Fibroblast of the aortic adventitia (primary cell): ENCODE data around the gene SOCS7. TPM values are rescaled to one million over a fixed set of nuclear protein-coding genes. Genes with fewer than 3 reads are reported as not detected.
A peak's percentile ranks its signal among the peaks of the same experiment; 100 is the strongest.

Experiments used
- DNase-seq: peaks from one replicate; pipeline ENCODE4 v3.0.0-alpha.2; 2010; ENCODE audit warnings: low read depth
- H3K4me3 ChIP-seq: 2 replicates; pipeline ENCODE4 v1.5.1; 2011; ENCODE audit warnings: low read depth, mild to moderate bottlenecking, control low read depth, low read length, moderate library complexity
- CTCF ChIP-seq: IDR thresholded peaks from 2 replicates; pipeline ENCODE4 v1.5.1; 2011; ENCODE audit warnings: mild to moderate bottlenecking, low read length, control low read depth, inconsistent platforms; ENCODE audit not compliant: insufficient read depth
- total RNA-seq: library from RNA; depleted of rRNA; stranded (reverse); fragments of >200 nt; gene quantifications from 2 replicates; pipeline ENCODE4 v1.2.3, GENCODE V29; 2012; ENCODE audit warnings: low replicate concordance

Gene SOCS7
- total RNA-seq, 1 donor: 11.7 TPM

- H3K4me3 ChIP-seq: no peak overlapping the region
- DNase-seq: peak; percentile 16
- no peak for TF ChIP-seq CTCF
Measured at GRCh38 chr17:38324141-38324697, 27.4 kb upstream of the SOCS7 start.

- no peak overlapping the region for H3K4me3 ChIP-seq
- DNase-seq: no peak
- no peak for TF ChIP-seq CTCF
Measured at GRCh38 chr17:38324772-38325171, 26.9 kb upstream of the SOCS7 start.

- DNase-seq: peak; percentile 22
- no peak for TF ChIP-seq CTCF
- no peak overlapping the region for H3K4me3 ChIP-seq
Measured at GRCh38 chr17:38325221-38325851, 26.3 kb upstream of the SOCS7 start.

GRCh38 chr17:38326996-38327792, 24.4 kb upstream of the SOCS7 start:
- H3K4me3 ChIP-seq: no peak overlapping the region
- DNase-seq: no peak
- no peak for TF ChIP-seq CTCF

- no peak for TF ChIP-seq CTCF
- H3K4me3 ChIP-seq: no peak overlapping the region
- no peak for DNase-seq
Measured at GRCh38 chr17:38327936-38328335, 23.7 kb upstream of the SOCS7 start.

DNA sequence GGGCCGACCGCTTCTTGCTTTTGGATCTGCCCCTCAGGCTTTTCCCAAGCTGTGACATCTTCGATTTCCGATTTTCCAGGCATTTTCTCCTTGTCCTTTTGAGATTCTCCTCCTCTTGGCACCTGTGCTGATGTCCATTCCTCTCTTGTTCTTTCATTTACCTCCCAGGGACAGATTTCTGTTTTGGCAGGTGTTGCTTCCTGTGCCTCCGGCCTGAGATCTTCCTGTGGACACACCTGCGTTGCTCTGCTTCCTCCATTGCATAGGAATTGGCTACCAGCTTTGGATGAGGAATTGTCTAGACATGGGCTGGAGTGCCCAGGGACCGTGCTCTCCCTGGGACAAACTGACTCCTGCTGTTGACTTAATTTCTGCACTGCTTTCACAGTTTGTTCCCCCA, 23.0 kb upstream of the SOCS7 start:
- TF ChIP-seq CTCF: no peak
- no peak for DNase-seq
- no peak overlapping the region for H3K4me3 ChIP-seq
